Measurements from ENCODE around the gene RTP1.
"Not testable (repeated sequence)": the region's sequence is repeated elsewhere in the genome, so short reads cannot be mapped to it uniquely, and the experiment has no call there.

Gene RTP1

GRCh38 chr3:187167777-187168176 lies 29.5 kb upstream of the RTP1 start:
- no peak for DNase-seq (ENCODE audit: extremely low read depth, low read depth)
- no peak for TF ChIP-seq CTCF (IDR thresholded peaks at IDR 0.05; ENCODE audit: low read depth, low read length)

GRCh38 chr3:187169231-187169960 lies 27.9 kb upstream of the RTP1 start:
- DNase-seq (ENCODE audit: extremely low read depth, low read depth): no peak
- no peak for TF ChIP-seq CTCF (IDR thresholded peaks at IDR 0.05; ENCODE audit: low read depth, low read length)

- DNase-seq (ENCODE audit: extremely low read depth, low read depth): not testable (repeated sequence)
These were observed 26.4 kb upstream of the RTP1 start for GRCh38 chr3:187170911-187171310.

- no peak for TF ChIP-seq CTCF (IDR thresholded peaks at IDR 0.05; ENCODE audit: low read depth, low read length)
- no peak for DNase-seq (ENCODE audit: extremely low read depth, low read depth)
These were observed 24.4 kb upstream of the RTP1 start for GRCh38 chr3:187172929-187173328.

GRCh38 chr3:187181454-187182170 lies 15.7 kb upstream of the RTP1 start:
- no peak for TF ChIP-seq CTCF (IDR thresholded peaks at IDR 0.05; ENCODE audit: low read depth, low read length)
- no peak for DNase-seq (ENCODE audit: extremely low read depth, low read depth)

GRCh38 chr3:187183210-187183862 lies 13.9 kb upstream of the RTP1 start:
- no peak for TF ChIP-seq CTCF (IDR thresholded peaks at IDR 0.05; ENCODE audit: low read depth, low read length)
- no peak for DNase-seq (ENCODE audit: extremely low read depth, low read depth)

GRCh38 chr3:187183903-187184302 lies 13.4 kb upstream of the RTP1 start:
- no peak for TF ChIP-seq CTCF (IDR thresholded peaks at IDR 0.05; ENCODE audit: low read depth, low read length)
- DNase-seq (ENCODE audit: extremely low read depth, low read depth): no peak

Measured in AG09319 (cell line).